ENCODE results near the gene FGF19.

FGF19 gene

GRCh38 chr11:69703768-69704507, at the start of gene FGF19:
Gene FGF19, minus strand, starts transcription at chr11:69704022. Its CDS starts 146 bp downstream, at chr11:69703876.
- no peak for DNase-seq (ENCODE audit: low read depth)

DNA sequence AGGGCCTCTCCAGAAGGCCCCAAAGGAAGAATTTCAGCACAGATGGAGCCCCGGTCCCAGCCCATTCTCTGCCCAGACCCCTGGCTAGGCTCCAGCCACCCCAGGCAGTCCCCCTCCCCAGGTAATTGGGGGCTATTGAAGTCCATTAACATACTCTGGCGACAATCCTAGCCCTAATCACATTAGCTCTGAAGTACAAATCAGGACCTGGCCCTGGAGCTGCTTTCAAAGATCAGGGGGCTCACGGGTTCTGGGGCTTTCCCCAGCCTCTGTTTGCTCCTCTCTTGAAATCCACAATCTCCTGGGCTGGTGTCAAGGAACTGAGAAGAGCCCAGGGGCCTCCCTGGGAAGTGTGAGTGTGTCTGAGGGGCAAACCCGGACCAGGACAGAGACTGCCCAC, 49.1 kb upstream of the FGF19 start:
- no peak for DNase-seq (ENCODE audit: low read depth)

DNA sequence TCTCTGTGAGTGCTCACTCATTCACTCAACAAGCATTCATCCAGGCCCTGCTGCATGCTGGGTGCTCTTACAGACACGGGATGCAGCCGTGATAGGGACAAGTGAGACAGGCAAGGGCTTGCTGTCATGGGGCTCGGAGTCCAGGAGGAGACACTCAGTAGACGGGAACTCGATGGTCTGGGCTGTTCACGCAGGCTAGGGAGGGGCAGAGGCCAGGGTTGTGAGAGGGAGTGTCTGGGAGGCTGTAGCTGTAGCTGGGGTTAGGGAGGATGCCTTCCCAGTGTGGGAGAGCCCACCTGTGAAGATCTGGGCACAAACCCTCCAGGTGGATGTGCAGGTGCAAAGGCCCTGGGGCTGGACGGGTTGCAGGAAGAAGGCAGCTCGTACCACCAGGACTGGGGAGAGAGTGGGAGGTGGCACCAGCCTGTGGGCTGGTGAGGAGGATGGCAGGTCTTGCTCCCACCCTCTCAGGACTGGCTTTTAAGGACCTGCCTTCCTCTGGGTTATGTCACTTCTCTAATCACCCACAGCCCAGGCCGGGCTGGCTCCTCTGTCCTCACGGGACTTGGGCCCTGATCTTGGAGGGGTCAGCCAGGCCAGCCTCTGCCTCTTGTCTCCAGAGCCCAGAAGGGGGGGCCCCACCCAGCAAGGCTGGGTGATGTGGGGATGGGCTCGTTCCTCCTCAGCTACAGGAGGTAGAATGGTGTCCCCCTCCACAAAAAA, 47.2 kb upstream of the FGF19 start:
- no peak for DNase-seq (ENCODE audit: low read depth)

- DNase-seq (ENCODE audit: low read depth) = no peak
These were observed 46.5 kb upstream of the FGF19 start for GRCh38 chr11:69750108-69750850.

- no peak for DNase-seq (ENCODE audit: low read depth)
These were observed 44.8 kb upstream of the FGF19 start for GRCh38 chr11:69748637-69749036.

GRCh38 chr11:69746752-69747742, 43.2 kb upstream of the FGF19 start:
- DNase-seq (ENCODE audit: low read depth) = no peak

DNA sequence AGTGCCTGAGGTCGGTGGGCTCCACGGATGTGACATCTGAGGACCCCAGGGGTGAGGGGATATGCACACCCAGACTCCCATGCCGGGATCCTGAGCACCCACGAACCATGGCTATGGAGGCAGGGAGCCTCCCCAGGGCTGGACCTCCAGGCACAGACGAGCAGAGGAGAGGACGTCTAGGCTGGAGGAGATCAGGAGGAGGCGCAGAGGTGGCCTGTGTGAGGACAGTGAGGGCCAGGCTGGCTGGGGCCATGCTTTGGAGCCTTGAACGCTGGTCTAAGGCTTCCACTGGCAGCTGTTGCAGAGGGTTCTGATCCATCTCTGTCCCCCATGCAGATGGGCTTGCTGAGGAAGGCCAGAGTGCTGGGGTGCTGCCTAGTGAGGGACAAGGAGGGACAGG, 42.3 kb upstream of the FGF19 start:
- no peak for DNase-seq (ENCODE audit: low read depth)

- DNase-seq (ENCODE audit: low read depth) = no peak
These were observed 41.4 kb upstream of the FGF19 start for GRCh38 chr11:69745201-69745600.

DNA sequence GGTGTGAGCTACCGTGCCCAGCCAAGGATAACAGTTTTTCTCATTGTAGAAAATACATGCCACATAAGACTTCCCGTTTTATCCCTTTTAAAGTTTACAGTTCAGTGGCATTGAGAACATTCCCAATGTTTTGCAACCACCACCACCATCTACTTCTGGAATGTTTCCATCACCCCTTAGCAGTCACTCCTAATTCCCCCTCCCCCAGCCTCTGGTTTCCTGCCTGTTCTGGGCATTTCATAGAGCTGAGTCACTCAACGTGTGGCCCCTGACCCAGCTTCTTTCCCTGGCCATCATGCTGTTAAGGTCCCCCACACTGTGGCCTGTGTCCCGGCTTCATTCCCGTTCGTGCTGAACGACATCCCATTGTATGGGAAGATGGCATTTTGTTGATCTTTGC, 40.6 kb upstream of the FGF19 start:
- DNase-seq (ENCODE audit: low read depth) = no peak

DNA sequence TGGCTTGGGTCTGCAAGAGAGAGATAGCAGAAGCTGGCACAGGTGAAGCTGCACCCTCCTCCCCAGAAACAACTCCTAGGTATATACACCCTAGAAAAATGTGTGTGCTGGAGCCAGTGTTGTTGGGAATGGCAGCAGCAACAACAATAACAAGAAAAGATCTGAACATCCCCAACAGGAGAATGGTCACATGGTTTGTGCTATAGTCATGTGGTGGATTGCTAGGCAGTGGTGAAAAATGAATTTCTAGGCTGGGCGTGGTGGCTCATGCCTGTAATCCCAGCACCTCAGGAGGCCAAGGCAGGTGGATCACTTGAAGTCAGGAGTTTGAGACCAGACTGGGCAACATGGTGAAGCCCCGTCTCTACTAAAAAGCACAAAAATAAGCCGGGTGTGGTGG, 31.0 kb upstream of the FGF19 start:
- no peak for DNase-seq (ENCODE audit: low read depth)

GRCh38 chr11:69734367-69734766, 30.5 kb upstream of the FGF19 start:
- no peak for DNase-seq (ENCODE audit: low read depth)

DNA sequence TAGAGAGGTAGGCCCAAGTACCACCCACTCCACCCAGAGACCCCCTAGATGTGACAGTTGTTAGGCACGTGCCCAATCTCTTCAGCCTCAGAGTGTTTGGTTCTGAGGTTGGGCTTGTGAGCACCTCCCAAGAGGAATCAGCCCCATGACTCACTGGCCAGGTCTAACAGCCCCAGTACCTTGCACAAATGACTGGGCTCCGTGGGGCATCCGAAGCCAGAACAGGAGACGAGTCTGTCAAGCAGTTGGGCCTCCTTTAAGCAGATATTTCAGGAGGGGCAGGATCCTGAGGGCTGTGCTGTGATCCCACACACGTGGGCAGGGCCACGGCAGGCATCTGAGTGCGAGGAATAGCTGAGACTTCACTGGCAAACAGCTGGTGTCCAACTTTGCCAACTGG, 29.1 kb upstream of the FGF19 start:
- no peak for DNase-seq (ENCODE audit: low read depth)

- DNase-seq (ENCODE audit: low read depth) = no peak
These were observed 27.3 kb upstream of the FGF19 start for GRCh38 chr11:69731110-69731509.

DNA sequence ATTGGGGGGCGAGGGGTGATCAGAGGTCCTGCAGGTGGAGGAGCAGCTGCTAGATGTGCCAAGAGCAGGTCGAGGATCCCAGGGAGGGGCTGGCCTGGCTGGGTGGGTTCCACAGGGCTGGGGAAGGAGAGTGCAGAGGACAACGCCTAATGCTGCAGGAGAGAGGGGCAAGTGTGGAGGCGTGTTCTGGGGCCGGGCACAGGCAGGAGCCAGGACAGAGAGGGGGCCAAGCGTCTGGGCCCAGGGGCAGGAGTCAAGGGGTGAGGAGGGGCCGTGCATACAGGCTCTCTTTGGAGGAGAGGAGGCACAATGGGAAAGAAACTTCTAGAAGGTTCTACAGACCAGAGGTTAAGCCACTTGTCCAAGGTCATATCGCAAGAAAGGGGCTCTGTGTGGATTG, 26.7 kb upstream of the FGF19 start:
- DNase-seq (ENCODE audit: low read depth) = no peak

- DNase-seq (ENCODE audit: low read depth) = no peak
These were observed 25.4 kb upstream of the FGF19 start for GRCh38 chr11:69729252-69729651.

DNA sequence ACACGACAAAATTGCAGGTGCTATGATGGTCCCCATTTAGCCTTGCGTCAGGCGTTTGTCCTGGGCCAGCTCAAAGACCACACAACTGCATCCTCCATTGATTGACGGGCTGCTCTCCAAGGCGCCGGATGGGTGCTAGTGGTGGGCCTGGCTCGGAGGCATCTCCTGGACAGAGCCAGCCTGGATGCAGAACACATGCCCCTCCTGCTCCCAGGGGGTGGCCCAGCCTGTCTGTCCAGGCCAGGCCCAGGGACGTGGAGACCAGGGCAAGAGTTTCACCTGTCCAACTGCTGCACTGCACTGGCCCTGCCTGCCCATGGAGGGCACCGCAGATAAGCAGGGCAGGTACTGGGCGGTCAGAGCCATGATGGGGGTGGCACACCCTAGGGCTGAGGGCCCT, 23.4 kb upstream of the FGF19 start:
- no peak for DNase-seq (ENCODE audit: low read depth)

DNA sequence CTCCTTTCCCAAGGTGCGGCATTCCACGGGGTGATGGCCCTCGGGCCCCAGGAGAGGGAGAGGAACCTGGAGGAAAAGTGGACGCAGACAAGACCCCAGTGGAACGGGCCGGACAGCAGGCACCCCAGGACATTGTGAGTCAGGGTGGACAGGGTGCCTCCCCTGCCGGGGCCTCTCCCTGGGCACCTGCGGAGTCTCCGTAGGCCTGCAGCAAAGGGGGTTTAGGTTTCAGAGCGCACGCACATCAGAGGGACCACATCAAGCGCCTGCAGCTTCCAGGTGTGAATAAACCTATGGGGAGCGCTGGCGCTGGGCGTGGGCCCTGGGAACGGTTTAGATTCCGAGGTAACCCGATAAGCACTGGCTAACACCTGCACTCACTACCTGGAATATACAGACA, 22.7 kb upstream of the FGF19 start:
- DNase-seq (ENCODE audit: low read depth) = no peak

DNA sequence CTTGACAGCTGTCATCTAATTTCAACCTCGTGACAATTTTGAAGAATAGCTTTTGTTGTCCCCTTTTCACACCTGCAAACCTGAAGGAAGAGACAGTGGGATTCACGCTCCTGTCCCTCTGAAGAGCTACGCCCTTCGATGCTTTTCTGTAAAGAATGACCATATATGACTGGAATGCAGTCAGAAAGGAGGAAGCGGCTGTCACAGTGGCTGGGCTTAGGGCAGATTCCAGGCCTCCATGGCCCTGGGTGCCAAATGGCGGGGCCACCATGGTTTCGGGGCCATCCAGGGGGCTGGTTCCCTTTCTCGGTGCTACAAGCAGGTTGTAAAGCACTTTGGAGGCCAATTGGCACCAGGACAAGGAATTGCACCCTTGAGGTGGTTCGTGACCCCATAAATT, 22.2 kb upstream of the FGF19 start:
- DNase-seq (ENCODE audit: low read depth) = no peak

- no peak for DNase-seq (ENCODE audit: low read depth)
These were observed 17.9 kb upstream of the FGF19 start for GRCh38 chr11:69721745-69722144.

GRCh38 chr11:69721106-69721505, 17.3 kb upstream of the FGF19 start:
- no peak for DNase-seq (ENCODE audit: low read depth)

DNA sequence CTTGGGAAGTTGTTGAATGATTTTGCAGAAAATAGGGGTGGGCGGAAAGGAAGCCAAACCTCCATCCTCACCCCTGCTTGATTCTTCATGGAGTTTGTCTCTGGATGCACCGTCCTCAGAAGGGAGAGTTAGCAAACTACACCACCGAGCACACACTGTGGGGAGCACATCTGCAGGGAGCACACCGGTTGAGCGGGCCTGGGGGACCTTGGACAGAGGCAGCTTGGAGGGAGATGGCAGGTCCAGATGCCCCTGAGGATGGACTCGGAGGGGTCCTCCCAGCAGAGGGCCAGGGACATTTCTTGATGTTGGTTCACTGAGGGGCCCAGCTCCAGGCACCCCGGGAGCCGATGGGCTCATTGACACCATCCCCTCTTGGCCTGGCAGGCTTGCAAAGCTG, 15.1 kb upstream of the FGF19 start:
- no peak for DNase-seq (ENCODE audit: low read depth)

- no peak for DNase-seq (ENCODE audit: low read depth)
These were observed 14.3 kb upstream of the FGF19 start for GRCh38 chr11:69718147-69718546.
